ENCODE measurements around the gene DIAPH1.

DNA sequence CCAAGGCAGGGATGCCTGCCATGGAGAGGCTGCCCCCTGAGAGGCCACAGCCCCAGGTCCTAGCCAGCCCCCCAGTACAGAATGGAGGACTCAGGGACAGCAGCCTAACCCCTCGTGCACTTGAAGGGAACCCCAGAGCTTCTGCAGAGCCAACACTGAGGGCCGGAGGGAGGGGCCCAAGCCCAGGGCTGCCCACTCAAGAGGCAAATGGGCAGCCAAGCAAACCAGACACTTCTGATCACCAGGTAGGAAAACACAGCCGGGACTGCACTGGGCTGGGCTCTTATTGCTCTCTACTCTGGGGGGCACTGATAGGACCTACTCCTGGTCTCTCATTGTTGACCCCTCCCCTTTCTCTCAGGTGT, 21.2 kb upstream of the DIAPH1 start:
- TF ChIP-seq, protein P1, sequence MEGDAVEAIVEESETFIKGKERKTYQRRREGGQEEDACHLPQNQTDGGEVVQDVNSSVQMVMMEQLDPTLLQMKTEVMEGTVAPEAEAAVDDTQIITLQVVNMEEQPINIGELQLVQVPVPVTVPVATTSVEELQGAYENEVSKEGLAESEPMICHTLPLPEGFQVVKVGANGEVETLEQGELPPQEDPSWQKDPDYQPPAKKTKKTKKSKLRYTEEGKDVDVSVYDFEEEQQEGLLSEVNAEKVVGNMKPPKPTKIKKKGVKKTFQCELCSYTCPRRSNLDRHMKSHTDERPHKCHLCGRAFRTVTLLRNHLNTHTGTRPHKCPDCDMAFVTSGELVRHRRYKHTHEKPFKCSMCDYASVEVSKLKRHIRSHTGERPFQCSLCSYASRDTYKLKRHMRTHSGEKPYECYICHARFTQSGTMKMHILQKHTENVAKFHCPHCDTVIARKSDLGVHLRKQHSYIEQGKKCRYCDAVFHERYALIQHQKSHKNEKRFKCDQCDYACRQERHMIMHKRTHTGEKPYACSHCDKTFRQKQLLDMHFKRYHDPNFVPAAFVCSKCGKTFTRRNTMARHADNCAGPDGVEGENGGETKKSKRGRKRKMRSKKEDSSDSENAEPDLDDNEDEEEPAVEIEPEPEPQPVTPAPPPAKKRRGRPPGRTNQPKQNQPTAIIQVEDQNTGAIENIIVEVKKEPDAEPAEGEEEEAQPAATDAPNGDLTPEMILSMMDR (IDR thresholded peaks at IDR 0.05) = no peak
- no peak for TF ChIP-seq POLR2A (IDR thresholded peaks at IDR 0.05)

Measured in Peyer's patch (tissue), 4 donors.